IMR-90 (cell line): ENCODE results near the gene DPF1.

Source experiments
- BHLHE40 ChIP-seq: fragments of 150-350 bp; IDR thresholded peaks from 2 replicates; pipeline ENCODE4 v1.6.1; 2016; ENCODE audit warnings: mild to moderate bottlenecking, low read depth, low read length
- FOS ChIP-seq: fragments of 150-350 bp; IDR thresholded peaks from 2 replicates; pipeline ENCODE4 v1.6.1; 2016; ENCODE audit warnings: low read depth, low read length
- MAFK ChIP-seq: IDR thresholded peaks from 2 replicates; pipeline ENCODE4 v1.6.1; 2012; ENCODE audit warnings: low read depth, low read length, improper control_type of control experiment
- MAZ ChIP-seq: IDR thresholded peaks from 2 replicates; pipeline ENCODE4 v1.6.1; 2012; ENCODE audit warnings: low read depth, mild to moderate bottlenecking, low read length, improper control_type of control experiment, moderate library complexity, borderline replicate concordance
- MXI1 ChIP-seq: IDR thresholded peaks from 2 replicates; pipeline ENCODE4 v1.6.1; 2012; ENCODE audit warnings: low read depth, mild to moderate bottlenecking, low read length, moderate library complexity, borderline replicate concordance
- POLR2A ChIP-seq: IDR thresholded peaks from 2 replicates; pipeline ENCODE4 v1.6.1; 2012; ENCODE audit warnings: mild to moderate bottlenecking, low read depth, low read length
- RAD21 ChIP-seq: IDR thresholded peaks from 2 replicates; pipeline ENCODE4 v1.6.1; 2012; ENCODE audit warnings: low read length, improper control_type of control experiment
- RCOR1 ChIP-seq: IDR thresholded peaks from 2 replicates; pipeline ENCODE4 v1.6.1; 2012; ENCODE audit warnings: mild to moderate bottlenecking, low read length, improper control_type of control experiment; ENCODE audit not compliant: insufficient replicate concordance
- RFX5 ChIP-seq: IDR thresholded peaks from 2 replicates; pipeline ENCODE4 v1.8.0; 2012; ENCODE audit warnings: low read depth, mild to moderate bottlenecking, low read length, moderate library complexity
- SMC3 ChIP-seq: fragments of 150-350 bp; IDR thresholded peaks from 2 replicates; pipeline ENCODE4 v1.6.1; 2016; ENCODE audit warnings: low read depth, mild to moderate bottlenecking, antibody characterized with exemption, low read length, moderate library complexity
- USF2 ChIP-seq: fragments of 150-350 bp; IDR thresholded peaks from 2 replicates; pipeline ENCODE4 v1.6.1; 2017; ENCODE audit warnings: mild to moderate bottlenecking, antibody characterized with exemption, low read length, low read depth
- TF ChIP-seq, protein P1 (sequence below): conservative IDR thresholded peaks from 2 replicates; pipeline ENCODE4 v1.5.1; 2012; ENCODE audit warnings: mild to moderate bottlenecking, low read depth, low read length, improper control_type of control experiment

DNA sequence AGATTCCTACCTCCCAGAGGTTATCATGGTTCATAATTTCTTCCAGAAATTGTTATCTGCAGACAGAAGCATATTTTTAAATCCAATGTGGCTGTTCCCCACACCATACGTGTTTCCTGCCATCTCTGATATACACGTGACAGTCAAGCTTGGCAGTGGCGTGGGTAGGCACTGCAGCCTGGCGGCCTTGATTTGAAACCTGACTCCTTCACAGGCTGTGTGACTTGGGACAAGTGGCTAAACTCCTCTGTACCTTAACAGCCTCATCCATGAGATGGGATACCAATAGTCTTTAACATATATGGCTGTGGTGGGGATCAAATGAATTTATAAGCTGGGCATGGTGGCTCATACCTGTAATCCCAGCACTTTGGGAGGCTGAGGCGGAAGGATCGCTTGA, 33.2 kb downstream of the DPF1 start:
- TF ChIP-seq FOS (no peak), RFX5 (no peak), RCOR1 (no peak), POLR2A (no peak), SMC3 (no peak), RAD21 (no peak), MAZ (no peak), MXI1 (no peak), MAFK (no peak), USF2 (no peak), BHLHE40 (no peak)
- TF ChIP-seq, protein P1, sequence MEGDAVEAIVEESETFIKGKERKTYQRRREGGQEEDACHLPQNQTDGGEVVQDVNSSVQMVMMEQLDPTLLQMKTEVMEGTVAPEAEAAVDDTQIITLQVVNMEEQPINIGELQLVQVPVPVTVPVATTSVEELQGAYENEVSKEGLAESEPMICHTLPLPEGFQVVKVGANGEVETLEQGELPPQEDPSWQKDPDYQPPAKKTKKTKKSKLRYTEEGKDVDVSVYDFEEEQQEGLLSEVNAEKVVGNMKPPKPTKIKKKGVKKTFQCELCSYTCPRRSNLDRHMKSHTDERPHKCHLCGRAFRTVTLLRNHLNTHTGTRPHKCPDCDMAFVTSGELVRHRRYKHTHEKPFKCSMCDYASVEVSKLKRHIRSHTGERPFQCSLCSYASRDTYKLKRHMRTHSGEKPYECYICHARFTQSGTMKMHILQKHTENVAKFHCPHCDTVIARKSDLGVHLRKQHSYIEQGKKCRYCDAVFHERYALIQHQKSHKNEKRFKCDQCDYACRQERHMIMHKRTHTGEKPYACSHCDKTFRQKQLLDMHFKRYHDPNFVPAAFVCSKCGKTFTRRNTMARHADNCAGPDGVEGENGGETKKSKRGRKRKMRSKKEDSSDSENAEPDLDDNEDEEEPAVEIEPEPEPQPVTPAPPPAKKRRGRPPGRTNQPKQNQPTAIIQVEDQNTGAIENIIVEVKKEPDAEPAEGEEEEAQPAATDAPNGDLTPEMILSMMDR = no peak
